C4-2B (cell line): Measurements from ENCODE around the gene FAM177A1.
A peak's percentile ranks its signal among the peaks of the same experiment; 100 is the strongest.
"Not testable (repeated sequence)": the region's sequence is repeated elsewhere in the genome, so short reads cannot be mapped to it uniquely, and the experiment has no call there.

Experiments
- H3K27ac ChIP-seq: fragments of 450-650 bp; 2 replicates; pipeline ENCODE4 v1.5.1; 2017
- CTCF ChIP-seq: fragments of 450-650 bp; conservative IDR thresholded peaks from 2 replicates; pipeline ENCODE4 v1.5.1; 2017; ENCODE audit warnings: mild to moderate bottlenecking
- ZFX ChIP-seq: fragments of 450-650 bp; IDR thresholded peaks from 2 replicates; pipeline ENCODE4 v1.6.1; 2017

Gene FAM177A1

GRCh38 chr14:35046751-35047536, 872 bp downstream of the FAM177A1 start:
- no peak; the same call in 1 of the 2 replicates for TF ChIP-seq CTCF
- TF ChIP-seq ZFX = no peak; the same call in 1 of the 2 replicates
- H3K27ac ChIP-seq = peak overlapping the region; percentile 94

- TF ChIP-seq CTCF (no peak), ZFX (no peak)
- no peak overlapping the region for H3K27ac ChIP-seq
These were observed 2.0 kb downstream of the FAM177A1 start for GRCh38 chr14:35047976-35048513.

DNA sequence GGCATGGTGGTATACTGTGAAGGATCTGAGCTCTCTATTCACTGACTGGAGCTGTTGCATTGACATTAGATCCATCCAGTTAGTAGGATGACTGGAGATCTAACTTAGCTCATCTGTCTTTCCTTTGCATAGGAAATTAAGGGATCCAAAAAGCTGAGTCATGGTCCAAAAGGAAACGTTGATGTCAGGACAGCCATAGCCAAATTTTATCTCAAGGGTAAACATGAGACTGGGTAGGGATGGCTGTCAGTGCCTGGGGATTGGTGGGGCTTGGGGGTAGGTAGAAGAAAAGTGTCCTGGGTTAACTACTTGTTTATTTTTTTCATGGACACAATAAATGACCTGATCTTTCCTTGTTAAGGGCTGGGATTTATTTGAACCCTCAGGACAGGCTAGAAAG, 4.6 kb downstream of the FAM177A1 start:
- TF ChIP-seq ZFX (no peak), CTCF (no peak)
- H3K27ac ChIP-seq = peak overlapping the region; percentile 81

GRCh38 chr14:35051796-35052195, 5.7 kb downstream of the FAM177A1 start:
- H3K27ac ChIP-seq = peak overlapping the region; percentile 81
- TF ChIP-seq ZFX (no peak), CTCF (no peak)

DNA sequence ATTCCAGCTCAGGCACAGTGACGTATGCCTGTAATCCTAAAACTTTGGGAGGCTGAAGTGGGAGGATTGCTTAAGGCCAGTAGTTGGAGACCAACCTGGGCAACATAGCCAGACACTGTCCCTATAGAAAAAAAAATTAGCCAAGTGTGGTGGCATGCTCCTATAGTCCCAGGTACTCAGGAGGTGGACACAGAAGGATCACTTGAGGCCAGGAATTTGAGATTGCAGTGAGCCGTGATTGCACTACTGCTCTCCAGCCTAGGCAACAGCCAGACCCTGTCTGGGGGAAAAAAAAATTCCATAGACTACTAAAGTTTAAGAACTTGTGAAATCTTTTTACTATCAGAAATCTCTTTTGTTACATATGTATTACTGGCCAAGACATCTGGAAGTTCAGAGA, 6.6 kb downstream of the FAM177A1 start:
- no peak overlapping the region for H3K27ac ChIP-seq
- TF ChIP-seq ZFX = no peak
- no peak for TF ChIP-seq CTCF

DNA sequence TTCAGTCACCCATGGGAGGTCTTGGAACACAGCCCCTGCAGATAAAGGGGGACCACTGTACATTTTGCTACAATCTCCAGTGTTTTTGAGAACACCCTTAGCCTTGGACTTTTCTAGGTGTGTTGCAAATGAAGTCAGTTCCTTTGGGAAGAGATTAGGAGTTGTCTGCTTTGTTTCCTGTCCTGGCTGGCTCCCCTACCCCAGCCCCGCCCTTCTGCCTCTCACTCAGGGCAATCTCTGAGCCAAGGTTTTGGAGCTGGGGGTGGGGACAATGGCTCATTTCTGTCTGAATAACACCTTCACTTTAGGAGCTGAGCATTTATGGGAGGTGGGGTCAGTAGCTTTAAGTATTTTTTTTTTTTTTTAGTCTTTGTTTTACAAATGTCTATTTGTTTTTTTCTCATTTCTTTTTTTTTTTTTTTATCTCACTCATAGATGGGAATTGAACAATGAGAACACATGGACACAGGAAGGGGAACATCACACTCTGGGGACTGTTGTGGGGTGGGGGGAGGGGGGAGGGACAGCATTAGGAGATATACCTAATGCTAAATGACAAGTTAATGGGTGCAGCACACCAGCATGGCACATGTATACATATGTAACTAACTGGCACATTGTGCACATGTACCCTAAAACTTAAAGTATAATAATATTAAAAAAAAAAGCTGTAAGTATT, 15.2 kb downstream of the FAM177A1 start:
- not testable (repeated sequence) for H3K27ac ChIP-seq

- not testable (repeated sequence) for H3K27ac ChIP-seq
These were observed 19.7 kb downstream of the FAM177A1 start for GRCh38 chr14:35065731-35066130.

GRCh38 chr14:35068238-35069012, 22.4 kb downstream of the FAM177A1 start:
- H3K27ac ChIP-seq = no peak overlapping the region
- no peak for TF ChIP-seq CTCF
- no peak for TF ChIP-seq ZFX
